Measurements from ENCODE around the gene ZNF410.

DNA sequence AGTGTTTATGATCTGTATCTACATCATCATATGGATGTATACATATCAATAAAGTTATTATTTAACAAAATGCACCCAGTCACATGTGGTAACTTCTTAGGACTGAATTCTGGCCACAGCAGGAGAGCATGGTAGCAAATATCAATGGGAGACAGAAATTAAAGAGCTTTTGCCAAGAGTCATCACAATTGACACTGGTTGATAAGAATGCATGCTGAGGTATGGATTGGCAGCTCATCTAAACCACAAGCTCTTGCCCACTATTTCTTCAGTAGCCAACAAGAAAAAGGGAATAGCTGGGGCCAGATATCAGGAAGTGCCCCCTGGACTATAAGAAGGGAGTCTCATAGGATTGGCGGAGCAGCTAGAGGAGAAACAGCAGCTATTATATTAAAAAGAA lies 44.5 kb upstream of the ZNF410 start:
- TF ChIP-seq, protein P1, sequence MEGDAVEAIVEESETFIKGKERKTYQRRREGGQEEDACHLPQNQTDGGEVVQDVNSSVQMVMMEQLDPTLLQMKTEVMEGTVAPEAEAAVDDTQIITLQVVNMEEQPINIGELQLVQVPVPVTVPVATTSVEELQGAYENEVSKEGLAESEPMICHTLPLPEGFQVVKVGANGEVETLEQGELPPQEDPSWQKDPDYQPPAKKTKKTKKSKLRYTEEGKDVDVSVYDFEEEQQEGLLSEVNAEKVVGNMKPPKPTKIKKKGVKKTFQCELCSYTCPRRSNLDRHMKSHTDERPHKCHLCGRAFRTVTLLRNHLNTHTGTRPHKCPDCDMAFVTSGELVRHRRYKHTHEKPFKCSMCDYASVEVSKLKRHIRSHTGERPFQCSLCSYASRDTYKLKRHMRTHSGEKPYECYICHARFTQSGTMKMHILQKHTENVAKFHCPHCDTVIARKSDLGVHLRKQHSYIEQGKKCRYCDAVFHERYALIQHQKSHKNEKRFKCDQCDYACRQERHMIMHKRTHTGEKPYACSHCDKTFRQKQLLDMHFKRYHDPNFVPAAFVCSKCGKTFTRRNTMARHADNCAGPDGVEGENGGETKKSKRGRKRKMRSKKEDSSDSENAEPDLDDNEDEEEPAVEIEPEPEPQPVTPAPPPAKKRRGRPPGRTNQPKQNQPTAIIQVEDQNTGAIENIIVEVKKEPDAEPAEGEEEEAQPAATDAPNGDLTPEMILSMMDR (IDR thresholded peaks at IDR 0.05) = no peak
- TF ChIP-seq POLR2A (IDR thresholded peaks at IDR 0.05) (no peak), POLR2AphosphoS5 (IDR thresholded peaks at IDR 0.05) (no peak)

Measured in breast epithelium (tissue), 3 donors.